SH-SY5Y (cell line): ENCODE measurements around the gene CACNB1.

ENCODE experiments used
- GATA2 ChIP-seq: IDR thresholded peaks from 2 replicates; pipeline ENCODE4 v1.6.1; 2011; ENCODE audit warnings: mild to moderate bottlenecking, low read depth, low read length
- GATA3 ChIP-seq: IDR thresholded peaks from 2 replicates; pipeline ENCODE4 v1.6.1; 2011; ENCODE audit warnings: low read depth, mild to moderate bottlenecking, low read length, moderate library complexity

DNA sequence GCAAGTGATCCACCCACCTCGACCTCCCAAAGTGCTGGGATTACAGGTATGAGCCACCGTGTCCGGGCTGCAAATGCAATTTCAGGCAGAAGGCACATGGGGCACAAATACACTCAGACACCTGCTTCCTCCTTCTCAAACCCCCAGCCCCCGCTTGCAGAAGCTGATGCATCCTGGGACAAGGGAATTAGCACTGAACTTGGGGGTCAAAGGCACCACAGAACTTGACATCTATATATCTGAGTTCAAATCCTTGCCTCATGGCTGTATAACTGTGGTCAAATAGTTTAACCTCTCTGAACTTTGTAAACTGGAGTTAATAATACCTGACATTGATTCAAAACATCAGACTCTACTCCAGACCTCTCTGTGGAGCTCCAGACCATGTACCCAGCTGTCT lies 27.4 kb downstream of the CACNB1 start:
- TF ChIP-seq GATA2 = no peak
- no peak for TF ChIP-seq GATA3
